Epithelial cell of proximal tubule (primary cell): ENCODE data around the gene FREM2. TPM values are rescaled to one million over a fixed set of nuclear protein-coding genes. Genes with fewer than 3 reads are reported as not detected.

Experiments
- DNase-seq: peaks from one replicate; pipeline ENCODE4 v3.0.0-alpha.2; 2011; ENCODE audit warnings: low read depth
- H3K4me3 ChIP-seq: 2 replicates; pipeline ENCODE4 v1.5.1; 2011; ENCODE audit warnings: low read depth, mild to moderate bottlenecking, low read length
- total RNA-seq: library from RNA; depleted of rRNA; stranded (reverse); fragments of >200 nt; gene quantifications from 2 replicates; pipeline ENCODE4 v1.2.3, GENCODE V29; 2015
- TF ChIP-seq, protein P1 (sequence below): conservative IDR thresholded peaks from 2 replicates; pipeline ENCODE4 v1.5.1; 2012; ENCODE audit warnings: low read depth, mild to moderate bottlenecking, low read length

FREM2 gene
- total RNA-seq, 1 donor from 2014 or later, result 3.7 TPM

DNA sequence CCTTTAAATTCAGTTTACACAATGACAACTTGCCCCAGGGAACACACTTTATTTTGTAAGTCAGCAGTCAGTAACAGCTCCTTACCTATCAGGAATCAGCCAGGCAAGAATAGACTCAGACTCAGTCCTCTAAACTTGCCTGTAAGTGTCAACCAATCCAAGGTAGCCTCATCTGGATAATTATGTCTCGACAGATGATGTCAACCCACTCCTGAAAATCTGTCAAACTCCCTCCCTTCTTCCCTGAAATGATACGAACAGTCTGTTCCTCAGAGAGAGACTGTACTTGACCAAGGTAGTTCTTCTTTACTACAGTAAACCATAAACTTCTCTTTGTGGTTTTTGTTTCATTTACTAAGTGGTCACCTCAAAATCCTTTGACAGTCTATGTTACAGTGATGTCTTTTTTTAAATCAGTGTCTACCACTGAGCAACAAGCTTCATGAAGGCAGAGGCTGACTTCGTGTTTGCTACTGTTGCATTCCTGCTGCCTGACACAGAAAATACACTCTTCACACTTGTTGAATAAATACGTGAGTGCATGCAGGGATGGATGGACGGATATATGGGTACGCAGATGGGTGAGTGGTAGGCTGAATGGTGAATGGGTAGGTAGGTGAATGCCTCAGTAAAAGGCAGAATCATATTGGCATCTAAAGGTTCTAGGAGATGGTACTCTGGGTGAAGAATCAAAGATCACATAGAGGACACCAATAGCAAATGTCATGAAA lies 17.5 kb upstream of the FREM2 start:
- H3K4me3 ChIP-seq, result no peak overlapping the region
- TF ChIP-seq, protein P1, sequence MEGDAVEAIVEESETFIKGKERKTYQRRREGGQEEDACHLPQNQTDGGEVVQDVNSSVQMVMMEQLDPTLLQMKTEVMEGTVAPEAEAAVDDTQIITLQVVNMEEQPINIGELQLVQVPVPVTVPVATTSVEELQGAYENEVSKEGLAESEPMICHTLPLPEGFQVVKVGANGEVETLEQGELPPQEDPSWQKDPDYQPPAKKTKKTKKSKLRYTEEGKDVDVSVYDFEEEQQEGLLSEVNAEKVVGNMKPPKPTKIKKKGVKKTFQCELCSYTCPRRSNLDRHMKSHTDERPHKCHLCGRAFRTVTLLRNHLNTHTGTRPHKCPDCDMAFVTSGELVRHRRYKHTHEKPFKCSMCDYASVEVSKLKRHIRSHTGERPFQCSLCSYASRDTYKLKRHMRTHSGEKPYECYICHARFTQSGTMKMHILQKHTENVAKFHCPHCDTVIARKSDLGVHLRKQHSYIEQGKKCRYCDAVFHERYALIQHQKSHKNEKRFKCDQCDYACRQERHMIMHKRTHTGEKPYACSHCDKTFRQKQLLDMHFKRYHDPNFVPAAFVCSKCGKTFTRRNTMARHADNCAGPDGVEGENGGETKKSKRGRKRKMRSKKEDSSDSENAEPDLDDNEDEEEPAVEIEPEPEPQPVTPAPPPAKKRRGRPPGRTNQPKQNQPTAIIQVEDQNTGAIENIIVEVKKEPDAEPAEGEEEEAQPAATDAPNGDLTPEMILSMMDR, result no peak
- no peak for DNase-seq

DNA sequence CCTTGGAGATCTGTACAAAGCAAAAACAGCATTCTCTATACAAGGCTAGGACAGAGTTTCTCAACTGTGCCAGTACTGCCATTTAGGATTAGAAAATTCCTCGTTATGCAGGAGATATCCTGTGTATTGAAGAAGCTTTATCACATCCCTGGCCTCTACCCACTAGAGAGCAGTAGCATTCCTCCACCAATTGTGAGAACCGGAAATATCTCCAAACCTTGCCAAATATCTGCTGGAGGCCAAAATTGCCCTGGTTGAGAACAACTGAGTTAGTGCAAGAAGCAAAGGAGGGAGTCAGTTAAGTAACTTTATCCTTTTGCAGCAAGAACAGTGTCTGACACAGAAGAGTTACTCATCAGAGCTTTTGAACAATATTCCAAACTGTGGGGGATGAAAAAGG lies 16.2 kb upstream of the FREM2 start:
- DNase-seq, result no peak
- no peak overlapping the region for H3K4me3 ChIP-seq
- TF ChIP-seq, protein P1, result peak; percentile 41

DNA sequence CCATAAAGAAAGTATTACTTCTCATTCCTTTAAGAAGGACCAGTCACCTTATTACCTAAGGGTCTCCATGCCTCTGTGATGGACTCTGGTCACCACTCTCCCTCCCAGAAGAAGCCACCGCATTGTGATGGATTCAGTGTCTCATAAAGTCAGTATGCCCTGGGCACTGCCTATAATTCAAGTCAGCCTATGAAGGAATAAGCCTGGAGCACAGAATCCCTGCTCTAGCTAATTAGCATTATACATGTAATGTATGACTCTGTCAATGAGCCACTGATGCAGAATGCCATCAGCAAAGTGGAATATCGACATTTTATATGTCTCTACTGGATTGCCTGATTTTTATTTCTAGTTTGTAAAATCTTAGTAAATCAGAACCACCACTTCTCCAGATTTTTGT lies 14.9 kb upstream of the FREM2 start:
- H3K4me3 ChIP-seq, result no peak overlapping the region
- DNase-seq, result no peak
- TF ChIP-seq, protein P1, result no peak

DNA sequence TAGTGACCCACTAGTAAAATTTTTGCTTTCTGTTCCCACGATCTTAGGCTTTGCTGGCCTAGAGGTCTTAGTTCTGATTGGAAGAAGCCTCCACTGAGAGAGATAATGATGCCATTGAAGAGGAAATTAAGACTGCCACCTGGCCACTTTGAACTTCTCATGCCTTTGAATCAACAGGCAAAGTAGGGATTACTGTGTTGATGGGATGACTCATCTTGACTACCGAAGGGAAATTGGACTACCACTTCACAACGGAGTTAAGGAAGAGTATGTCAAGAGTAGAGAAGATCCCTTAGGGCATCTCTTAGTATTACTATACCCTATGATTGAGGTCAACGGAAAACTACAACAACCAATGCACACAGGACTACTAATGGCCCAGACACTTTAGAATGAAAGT lies 12.7 kb upstream of the FREM2 start:
- TF ChIP-seq, protein P1, result no peak
- no peak for DNase-seq

DNA sequence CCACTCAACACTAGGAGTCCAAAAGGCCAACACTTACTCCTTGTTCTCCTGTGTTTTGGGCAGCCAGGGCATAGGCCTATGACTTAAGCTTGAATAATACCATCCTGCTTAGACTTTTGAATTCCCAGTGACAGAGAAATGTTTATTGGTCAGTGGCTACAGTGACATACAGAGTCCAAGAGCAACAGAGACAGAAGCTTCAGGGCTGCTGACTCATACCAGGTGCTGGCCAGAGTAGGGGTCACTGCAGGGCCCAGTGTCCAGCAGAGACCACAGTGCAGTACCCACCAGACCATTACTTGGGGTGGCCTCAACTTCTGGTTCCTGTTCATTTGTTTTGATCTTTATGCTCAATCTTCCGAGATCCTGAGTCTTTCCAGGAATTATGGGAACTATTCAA lies 6.0 kb upstream of the FREM2 start:
- no peak for DNase-seq
- TF ChIP-seq, protein P1, result no peak
- no peak overlapping the region for H3K4me3 ChIP-seq

More for the DNA sequence above, 12.7 kb upstream of the FREM2 start:
- H3K4me3 ChIP-seq, result no peak overlapping the region

DNA sequence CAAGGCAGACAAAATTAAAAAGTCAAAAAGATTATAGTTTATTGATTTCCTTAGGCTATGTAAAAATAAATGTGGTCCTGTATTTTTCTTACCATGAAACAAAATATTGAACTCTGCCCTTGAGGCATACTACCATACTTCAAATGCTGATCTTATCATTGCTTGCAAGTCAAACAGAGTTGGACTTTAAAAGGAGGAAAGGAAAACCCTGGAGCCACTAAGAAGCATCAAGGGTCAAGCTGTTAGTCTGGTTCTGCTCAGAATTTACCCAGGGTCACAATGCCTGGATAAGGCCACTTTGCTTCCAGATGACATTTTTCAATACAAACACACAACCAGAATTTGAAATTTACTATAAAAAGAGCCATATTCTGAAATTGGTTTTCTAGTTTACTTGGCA lies 2.2 kb upstream of the FREM2 start:
- DNase-seq, result no peak
- TF ChIP-seq, protein P1, result no peak
- H3K4me3 ChIP-seq, result no peak overlapping the region

DNA sequence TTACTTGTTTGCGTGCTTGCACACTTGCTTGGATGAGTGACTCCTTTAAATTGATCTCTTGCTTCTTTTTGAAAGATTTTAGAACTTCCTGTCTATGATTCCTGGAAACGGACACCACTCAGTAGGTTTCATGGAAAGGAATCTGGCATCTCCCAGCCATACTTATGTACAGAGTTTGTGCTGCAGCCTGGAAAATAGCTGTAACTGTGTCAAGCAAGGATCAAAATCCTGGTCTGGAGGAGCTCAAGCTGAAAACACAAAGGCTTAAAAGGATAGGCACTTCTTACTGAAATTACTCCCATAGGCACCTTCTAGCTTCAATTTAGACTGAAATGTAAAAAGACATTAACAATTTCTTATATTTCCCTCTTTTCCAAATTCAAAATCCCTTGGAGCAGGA lies 1.4 kb upstream of the FREM2 start:
- DNase-seq, result no peak
- TF ChIP-seq, protein P1, result no peak
- H3K4me3 ChIP-seq, result no peak overlapping the region
